ENCODE data around the gene PRC1. TPM values are rescaled to one million over a fixed set of nuclear protein-coding genes. Genes with fewer than 3 reads are reported as not detected.

The PRC1 gene
- total RNA-seq, 2 experiments from 2014 or later = 173 TPM

DNA sequence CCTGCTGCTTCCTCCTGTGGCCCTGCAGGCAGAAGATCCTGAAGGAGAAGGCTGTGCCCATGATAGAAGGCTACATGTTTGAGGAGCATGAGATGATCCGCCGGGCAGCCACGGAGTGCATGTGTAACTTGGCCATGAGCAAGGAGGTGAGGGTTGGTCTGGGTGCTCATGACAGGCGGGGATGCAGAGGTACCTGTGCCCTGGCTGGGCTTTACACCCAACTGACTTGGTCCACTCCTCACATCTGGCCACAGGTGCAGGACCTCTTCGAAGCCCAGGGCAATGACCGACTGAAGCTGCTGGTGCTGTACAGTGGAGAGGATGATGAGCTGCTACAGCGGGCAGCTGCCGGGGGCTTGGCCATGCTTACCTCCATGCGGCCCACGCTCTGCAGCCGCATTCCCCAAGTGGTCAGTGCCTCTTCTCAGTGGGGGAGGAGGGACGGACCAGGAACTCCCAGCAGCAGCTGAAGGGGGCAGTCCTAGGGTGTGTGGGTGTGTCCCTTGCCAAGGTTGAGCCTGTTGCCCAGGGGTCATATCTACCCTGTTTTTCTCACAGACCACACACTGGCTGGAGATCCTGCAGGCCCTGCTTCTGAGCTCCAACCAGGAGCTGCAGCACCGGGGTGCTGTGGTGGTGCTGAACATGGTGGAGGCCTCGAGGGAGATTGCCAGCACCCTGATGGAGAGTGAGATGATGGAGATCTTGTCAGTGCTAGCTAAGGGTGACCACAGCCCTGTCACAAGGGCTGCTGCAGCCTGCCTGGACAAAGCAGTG, 41.2 kb downstream of the PRC1 start:
- DNase-seq = no peak
- CTCF ChIA-PET = interaction anchor here (0.7 to 7.5 kb wide), 3 partner anchors 10 to 744 kb away, joined by 3 to 104 read pairs (median 3); partner anchors contain the start of genes HDDC3 and UNC45A
- no peak overlapping the region for H3K4me3 Mint-ChIP-seq
- intact Hi-C loops (cut with micrococcal nuclease) = no loop called here
- peaks cover 25% of the 10 kb centered on the region for H3K36me3 Mint-ChIP-seq (ENCODE audit: low read depth)
- H3K27ac Mint-ChIP-seq = no peak overlapping the region
- peaks cover 12% of the 10 kb centered on the region for H3K4me1 Mint-ChIP-seq (ENCODE audit: low read depth)
- H3K27me3 Mint-ChIP-seq (ENCODE audit: low read depth) = no peaks in the 10 kb centered on the region
- no peaks in the 10 kb centered on the region for H3K9me3 Mint-ChIP-seq

DNA sequence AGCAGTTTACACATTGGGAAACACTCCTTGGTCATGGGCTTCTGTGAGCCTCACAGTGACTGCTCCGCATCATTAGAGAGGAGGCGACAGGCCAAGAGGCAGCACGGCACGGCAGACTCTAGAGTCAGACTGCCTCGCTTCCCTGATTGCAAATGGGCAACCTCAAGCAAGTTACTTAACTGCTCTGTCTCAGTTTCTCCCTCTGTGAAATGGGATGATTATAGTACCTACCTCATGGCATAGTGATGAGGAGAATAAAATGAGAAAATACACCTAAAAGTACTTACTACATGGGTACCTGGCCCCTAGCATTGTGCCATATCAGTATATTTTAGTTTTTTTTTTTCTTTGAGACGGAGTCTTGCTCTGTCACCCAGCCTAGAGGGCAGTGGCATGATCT, 43.7 kb downstream of the PRC1 start:
- Mint-ChIP-seq H3K27ac (no peak overlapping the region), H3K9me3 (no peaks in the 10 kb centered on the region), H3K4me1 (ENCODE audit: low read depth) (peaks cover 3% of the 10 kb centered on the region), H3K4me3 (no peak overlapping the region), H3K27me3 (ENCODE audit: low read depth) (no peaks in the 10 kb centered on the region), H3K36me3 (ENCODE audit: low read depth) (peaks cover 28% of the 10 kb centered on the region)
- CTCF ChIA-PET = no interaction called here
- DNase-seq = no peak
- intact Hi-C loops (cut with micrococcal nuclease) = no loop called here

DNA sequence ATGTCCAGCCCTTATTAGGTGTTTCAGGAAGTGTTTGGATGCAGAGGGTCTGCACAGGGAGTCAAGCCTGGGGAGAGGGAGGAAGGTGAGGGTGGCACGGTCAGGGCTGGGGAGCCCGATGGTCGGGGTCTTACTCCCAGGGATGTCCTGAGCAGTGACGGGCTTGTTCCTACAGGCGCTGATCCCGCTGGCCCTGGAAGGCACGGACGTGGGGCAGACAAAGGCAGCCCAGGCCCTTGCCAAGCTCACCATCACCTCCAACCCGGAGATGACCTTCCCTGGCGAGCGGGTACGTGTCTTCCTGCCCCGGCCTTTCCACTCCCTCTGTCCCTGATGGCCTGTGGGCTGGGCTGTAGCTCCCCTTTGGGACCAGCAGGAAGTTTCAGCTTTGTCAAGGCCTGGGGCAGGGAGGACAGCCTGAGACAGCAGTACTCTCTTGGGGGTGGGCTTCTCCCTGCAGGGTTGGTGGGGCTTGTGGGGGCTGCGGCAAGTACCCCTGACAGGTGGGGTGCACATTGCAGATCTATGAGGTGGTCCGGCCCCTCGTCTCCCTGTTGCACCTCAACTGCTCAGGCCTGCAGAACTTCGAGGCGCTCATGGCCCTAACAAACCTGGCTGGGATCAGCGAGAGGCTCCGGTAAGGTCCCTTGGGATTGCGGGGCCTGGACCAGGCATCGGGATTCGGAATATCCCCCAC, 44.2 kb downstream of the PRC1 start:
- Mint-ChIP-seq H3K27me3 (ENCODE audit: low read depth) (no peaks in the 10 kb centered on the region), H3K36me3 (ENCODE audit: low read depth) (peaks cover 29% of the 10 kb centered on the region), H3K9me3 (no peaks in the 10 kb centered on the region), H3K4me1 (ENCODE audit: low read depth) (peaks cover 2% of the 10 kb centered on the region), H3K27ac (no peak overlapping the region), H3K4me3 (no peak overlapping the region)
- intact Hi-C loops (cut with micrococcal nuclease) = no loop called here
- DNase-seq = no peak
- CTCF ChIA-PET = no interaction called here

DNA sequence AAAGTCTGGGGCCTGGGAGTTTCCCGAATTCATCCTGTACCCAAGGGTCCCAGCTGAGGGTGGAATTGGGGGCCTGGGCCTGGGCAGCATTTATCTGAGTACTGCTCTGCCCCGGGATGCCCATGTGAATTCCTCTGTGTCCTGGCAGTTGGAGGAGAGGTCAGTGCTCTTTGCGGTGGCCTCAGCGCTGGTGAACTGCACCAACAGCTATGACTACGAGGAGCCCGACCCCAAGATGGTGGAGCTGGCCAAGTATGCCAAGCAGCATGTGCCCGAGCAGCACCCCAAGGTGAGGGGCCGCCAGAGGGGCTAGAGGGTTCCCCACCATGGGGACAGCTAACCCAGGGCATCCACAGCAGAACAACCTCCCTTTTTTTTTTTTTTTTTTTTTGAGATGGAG, 45.8 kb downstream of the PRC1 start:
- CTCF ChIA-PET = interaction anchor here (1.6 to 4.0 kb wide), 2 partner anchors 9 to 15 kb away, joined by 5 to 19 read pairs; no protein-coding TSS in a partner anchor
- Mint-ChIP-seq H3K27ac (no peak overlapping the region), H3K4me1 (ENCODE audit: low read depth) (no peaks in the 10 kb centered on the region), H3K9me3 (no peaks in the 10 kb centered on the region), H3K36me3 (ENCODE audit: low read depth) (peaks cover 32% of the 10 kb centered on the region), H3K27me3 (ENCODE audit: low read depth) (no peaks in the 10 kb centered on the region), H3K4me3 (no peak overlapping the region)
- intact Hi-C loops (cut with micrococcal nuclease) = no loop called here
- DNase-seq = no peak

DNA sequence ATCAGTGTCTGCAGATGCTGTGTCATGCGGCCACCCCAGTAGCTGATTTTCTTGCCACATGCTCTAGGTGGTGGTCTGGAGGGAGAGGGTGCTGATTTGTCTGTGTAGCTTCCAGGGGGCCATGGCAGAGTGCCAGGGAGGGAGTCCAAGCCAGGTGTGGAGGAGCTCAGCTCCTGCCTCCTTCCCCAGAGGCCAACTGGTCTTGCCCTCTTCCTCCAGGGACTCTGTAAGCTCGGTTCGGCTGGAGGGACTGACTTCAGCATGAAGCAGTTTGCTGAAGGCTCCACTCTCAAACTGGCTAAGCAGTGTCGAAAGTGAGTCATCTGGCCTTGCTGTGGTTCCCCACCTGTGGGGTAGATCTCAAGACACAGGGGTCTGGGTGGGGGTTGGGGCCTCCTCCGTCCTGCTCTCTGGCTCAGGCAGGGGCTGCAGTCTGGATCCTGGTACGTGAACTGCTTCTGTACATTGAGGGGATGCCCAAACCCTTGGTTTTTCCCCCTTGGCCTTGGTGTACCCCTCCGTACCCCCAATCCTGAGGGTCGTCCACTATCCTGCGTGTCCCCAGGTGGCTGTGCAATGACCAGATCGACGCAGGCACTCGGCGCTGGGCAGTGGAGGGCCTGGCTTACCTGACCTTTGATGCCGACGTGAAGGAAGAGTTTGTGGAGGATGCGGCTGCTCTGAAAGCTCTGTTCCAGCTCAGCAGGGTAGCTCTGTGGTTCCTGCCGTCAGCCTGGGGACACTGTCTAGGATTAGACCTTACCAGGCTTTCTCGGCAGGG, 46.6 kb downstream of the PRC1 start:
- DNase-seq = no peak
- Mint-ChIP-seq H3K27ac (no peak overlapping the region), H3K4me1 (ENCODE audit: low read depth) (no peaks in the 10 kb centered on the region), H3K27me3 (ENCODE audit: low read depth) (no peaks in the 10 kb centered on the region), H3K4me3 (no peak overlapping the region), H3K36me3 (ENCODE audit: low read depth) (peaks cover 30% of the 10 kb centered on the region), H3K9me3 (no peaks in the 10 kb centered on the region)
- intact Hi-C loops (cut with micrococcal nuclease) = no loop called here
- CTCF ChIA-PET = interaction anchor here (0.6 to 4.0 kb wide), 4 partner anchors 9 to 109 kb away, joined by 3 to 19 read pairs (median 4); partner anchors contain the start of gene UNC45A

DNA sequence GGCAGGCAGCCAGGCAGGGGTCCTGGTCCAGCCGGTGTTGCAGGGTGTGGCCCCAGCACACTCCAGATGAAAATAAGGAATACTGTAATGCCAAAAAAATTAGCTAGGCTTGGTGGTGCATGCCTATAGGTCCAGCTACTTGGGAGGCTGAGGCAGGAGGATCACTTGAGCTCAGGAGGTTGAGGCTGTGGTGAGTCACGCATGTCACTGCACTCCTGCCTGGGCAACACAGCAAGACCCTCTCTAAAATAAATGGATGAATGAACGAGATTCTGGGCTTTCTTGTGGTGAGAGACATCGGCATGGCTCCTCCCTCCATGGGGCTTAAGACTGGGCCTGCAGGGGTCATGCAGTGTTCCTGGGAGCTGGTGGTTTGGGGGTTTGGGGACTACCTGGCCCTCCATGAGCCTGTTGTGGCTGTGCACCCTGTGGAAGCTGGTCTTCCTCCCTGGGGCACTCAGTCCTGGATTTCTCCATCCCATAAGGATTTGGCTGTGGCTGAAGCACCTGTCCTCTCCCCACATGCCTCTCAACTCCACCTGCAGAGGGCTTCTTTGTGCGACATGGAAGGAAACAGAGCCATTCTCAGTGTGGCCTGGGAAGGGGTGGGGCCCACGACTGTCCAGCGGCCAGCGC, 47.3 kb downstream of the PRC1 start:
- no peaks in the 10 kb centered on the region for H3K9me3 Mint-ChIP-seq
- H3K27me3 Mint-ChIP-seq (ENCODE audit: low read depth) = no peaks in the 10 kb centered on the region
- intact Hi-C loops (cut with micrococcal nuclease) = no loop called here
- H3K36me3 Mint-ChIP-seq (ENCODE audit: low read depth) = peaks cover 28% of the 10 kb centered on the region
- no peak for DNase-seq
- no peaks in the 10 kb centered on the region for H3K4me1 Mint-ChIP-seq (ENCODE audit: low read depth)
- no peak overlapping the region for H3K27ac Mint-ChIP-seq
- CTCF ChIA-PET = interaction anchor here (0.6 to 4.0 kb wide), 5 partner anchors 10 to 109 kb away, joined by 3 to 19 read pairs (median 3); partner anchors contain the start of genes HDDC3 and UNC45A
- H3K4me3 Mint-ChIP-seq = no peak overlapping the region

DNA sequence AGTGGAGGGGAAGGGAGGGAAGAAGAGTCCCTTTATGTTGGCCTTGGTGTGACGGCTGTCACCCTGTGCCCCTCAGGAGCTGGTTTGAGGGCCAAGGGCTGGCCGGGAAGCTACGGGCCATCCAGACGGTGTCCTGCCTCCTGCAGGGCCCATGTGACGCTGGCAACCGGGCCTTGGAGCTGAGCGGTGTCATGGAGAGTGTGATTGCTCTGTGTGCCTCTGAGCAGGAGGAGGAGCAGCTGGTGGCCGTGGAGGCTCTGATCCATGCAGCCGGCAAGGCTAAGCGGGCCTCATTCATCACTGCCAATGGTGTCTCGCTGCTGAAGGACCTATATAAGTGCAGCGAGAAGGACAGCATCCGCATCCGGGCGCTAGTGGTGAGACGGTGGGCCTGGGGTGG, 47.8 kb downstream of the PRC1 start:
- CTCF ChIA-PET = interaction anchor here (0.7 to 4.0 kb wide), 4 partner anchors 11 to 104 kb away, joined by 3 to 19 read pairs (median 6); partner anchors contain the start of genes HDDC3 and UNC45A
- peaks cover 25% of the 10 kb centered on the region for H3K36me3 Mint-ChIP-seq (ENCODE audit: low read depth)
- H3K27me3 Mint-ChIP-seq (ENCODE audit: low read depth) = no peaks in the 10 kb centered on the region
- no peak overlapping the region for H3K27ac Mint-ChIP-seq
- intact Hi-C loops (cut with micrococcal nuclease) = no loop called here
- no peak for DNase-seq
- H3K4me3 Mint-ChIP-seq = no peak overlapping the region
- H3K4me1 Mint-ChIP-seq (ENCODE audit: low read depth) = no peaks in the 10 kb centered on the region
- H3K9me3 Mint-ChIP-seq = no peaks in the 10 kb centered on the region

DNA sequence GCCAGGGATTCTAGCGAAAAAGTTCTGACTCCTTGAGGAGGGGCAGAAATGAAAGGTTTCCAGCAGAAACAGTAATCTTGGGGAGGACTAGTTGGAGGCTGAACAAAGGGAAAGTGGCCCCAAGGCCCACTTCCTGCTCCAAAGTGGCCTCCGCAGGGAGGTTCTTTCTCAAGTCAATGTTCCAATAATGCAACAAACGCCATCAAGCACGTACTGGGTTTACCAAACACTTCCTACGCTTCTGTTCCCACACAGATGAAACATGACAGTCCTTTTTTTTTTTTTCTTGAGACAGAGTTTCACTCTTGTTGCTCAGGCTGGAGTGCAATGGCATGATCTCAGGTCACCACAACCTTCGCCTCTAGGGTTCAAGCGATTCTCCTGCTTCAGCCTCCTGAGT, 49.2 kb downstream of the PRC1 start:
- Mint-ChIP-seq H3K9me3 (no peaks in the 10 kb centered on the region), H3K27ac (no peak overlapping the region), H3K4me1 (ENCODE audit: low read depth) (no peaks in the 10 kb centered on the region), H3K4me3 (no peak overlapping the region), H3K27me3 (ENCODE audit: low read depth) (no peaks in the 10 kb centered on the region), H3K36me3 (ENCODE audit: low read depth) (peaks cover 34% of the 10 kb centered on the region)
- no peak for DNase-seq
- CTCF ChIA-PET = interaction anchor here (0.8 to 1.0 kb wide), 2 partner anchors 88 to 644 kb away, joined by 3 read pairs; no protein-coding TSS in a partner anchor
- intact Hi-C loops (cut with micrococcal nuclease) = no loop called here

DNA sequence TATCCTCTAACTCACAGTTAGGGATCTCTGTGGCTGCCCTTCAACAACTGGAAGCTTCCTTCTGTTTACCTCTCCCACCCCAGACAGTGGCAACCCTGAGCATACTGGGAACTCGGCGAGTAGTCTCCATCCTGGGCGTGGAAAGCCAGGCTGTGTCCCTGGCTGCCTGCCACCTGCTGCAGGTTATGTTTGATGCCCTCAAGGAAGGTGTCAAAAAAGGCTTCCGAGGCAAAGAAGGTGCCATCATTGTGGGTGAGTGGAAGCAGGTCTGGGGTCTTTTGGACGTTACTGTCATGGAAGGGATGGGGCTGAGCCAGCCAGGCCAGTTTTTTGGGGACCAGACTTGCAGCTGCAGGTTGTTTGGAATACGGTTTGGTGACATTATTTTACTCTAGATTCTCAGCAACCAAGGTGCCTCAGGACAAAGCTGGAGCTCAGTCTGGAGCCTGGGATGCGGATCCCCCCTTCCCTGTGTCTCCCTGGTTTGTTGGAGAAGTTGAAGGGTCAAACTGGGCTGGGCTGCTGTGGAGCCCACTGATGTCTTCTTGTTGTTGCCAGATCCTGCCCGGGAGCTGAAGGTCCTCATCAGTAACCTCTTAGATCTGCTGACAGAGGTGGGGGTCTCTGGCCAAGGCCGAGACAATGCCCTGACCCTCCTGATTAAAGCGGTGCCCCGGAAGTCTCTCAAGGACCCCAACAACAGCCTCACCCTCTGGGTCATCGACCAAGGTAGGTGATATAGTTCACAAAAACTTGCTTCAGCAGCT, 51.8 kb downstream of the PRC1 start:
- Mint-ChIP-seq H3K4me1 (ENCODE audit: low read depth) (no peaks in the 10 kb centered on the region), H3K27ac (no peak overlapping the region), H3K36me3 (ENCODE audit: low read depth) (peaks cover 28% of the 10 kb centered on the region), H3K27me3 (ENCODE audit: low read depth) (no peaks in the 10 kb centered on the region), H3K9me3 (no peaks in the 10 kb centered on the region), H3K4me3 (no peak overlapping the region)
- intact Hi-C loops (cut with micrococcal nuclease) = no loop called here
- DNase-seq = no peak
- CTCF ChIA-PET = interaction anchor here (0.7 to 4.2 kb wide), 5 partner anchors 10 to 300 kb away, joined by 3 to 31 read pairs (median 3); partner anchors contain the start of gene HDDC3

DNA sequence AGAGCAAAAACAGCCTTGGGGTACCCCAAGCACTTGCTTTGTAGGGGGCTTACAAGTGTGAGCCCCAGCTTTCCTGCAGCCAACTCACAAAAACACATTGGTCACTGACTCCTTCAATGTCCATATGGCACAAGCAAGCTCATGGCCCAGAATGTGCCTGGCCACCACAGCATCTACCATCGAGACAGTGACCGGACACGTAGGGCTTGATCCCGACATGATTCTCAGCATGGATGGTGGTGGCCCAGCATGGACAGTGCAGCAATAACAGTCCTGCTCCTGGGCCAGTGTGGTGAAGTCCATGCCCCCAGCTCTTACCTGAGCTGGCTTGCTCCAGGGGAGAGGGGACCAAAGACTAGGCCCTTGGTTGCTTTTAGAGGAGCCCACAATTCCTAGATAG, 53.3 kb downstream of the PRC1 start:
- H3K27me3 Mint-ChIP-seq (ENCODE audit: low read depth) = no peaks in the 10 kb centered on the region
- H3K9me3 Mint-ChIP-seq = no peaks in the 10 kb centered on the region
- DNase-seq = no peak
- peaks cover 27% of the 10 kb centered on the region for H3K36me3 Mint-ChIP-seq (ENCODE audit: low read depth)
- H3K27ac Mint-ChIP-seq = no peak overlapping the region
- peaks cover 8% of the 10 kb centered on the region for H3K4me1 Mint-ChIP-seq (ENCODE audit: low read depth)
- CTCF ChIA-PET = interaction anchor here (0.5 to 4.2 kb wide), 4 partner anchors 9 to 308 kb away, joined by 3 to 31 read pairs (median 3); partner anchors contain the start of genes HDDC3 and RCCD1
- H3K4me3 Mint-ChIP-seq = no peak overlapping the region
- intact Hi-C loops (cut with micrococcal nuclease) = no loop called here

DNA sequence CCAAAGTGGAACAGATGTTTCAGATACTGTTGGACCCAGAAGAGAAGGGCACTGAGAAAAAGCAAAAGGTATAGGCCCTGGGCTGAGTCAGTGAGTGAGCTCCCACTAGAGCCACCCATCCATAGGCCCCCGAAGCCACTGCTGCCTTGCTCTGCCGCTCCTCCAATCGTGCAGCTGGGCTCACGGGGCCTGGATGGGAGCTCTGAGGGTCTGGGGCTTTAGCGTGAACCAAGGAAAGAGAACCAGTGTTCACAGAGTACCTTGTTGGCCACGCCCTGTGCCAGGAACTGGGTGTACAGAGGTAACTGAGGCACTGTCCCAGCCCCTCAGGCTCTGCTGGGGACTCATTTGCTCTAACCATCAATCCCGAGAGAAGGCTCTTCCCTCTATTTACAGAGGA, 54.6 kb downstream of the PRC1 start:
- no peaks in the 10 kb centered on the region for H3K27me3 Mint-ChIP-seq (ENCODE audit: low read depth)

More for the DNA sequence above, 54.6 kb downstream of the PRC1 start:
- no peak for DNase-seq
- H3K9me3 Mint-ChIP-seq = no peaks in the 10 kb centered on the region
- peaks cover 14% of the 10 kb centered on the region for H3K4me1 Mint-ChIP-seq (ENCODE audit: low read depth)
- H3K4me3 Mint-ChIP-seq = no peak overlapping the region
- intact Hi-C loops (cut with micrococcal nuclease) = loop anchor here (10.0 kb wide), 1 partner anchor 555 kb away; the partner anchor contains the start of gene IQGAP1
- CTCF ChIA-PET = interaction anchor here (0.6 to 1.5 kb wide), 3 partner anchors 8 to 179 kb away, joined by 3 to 5 read pairs (median 4); no protein-coding TSS in a partner anchor
- H3K27ac Mint-ChIP-seq = no peak overlapping the region
- peaks cover 22% of the 10 kb centered on the region for H3K36me3 Mint-ChIP-seq (ENCODE audit: low read depth)

All from activated naive CD4-positive, alpha-beta T cell treated with anti-CD3 and anti-CD28 coated beads for 36 hours (primary cell).